ENCODE results near the gene MEMO1. TPM values are rescaled to one million over a fixed set of nuclear protein-coding genes. Genes with fewer than 3 reads are reported as not detected.

MEMO1 gene
- total and polyA plus RNA-seq, 9 of the 15 experiments (the other 6 are each of a cell fraction or from before 2014, with no cell fraction given), result 22.1 to 87.7 (median 61.2) TPM

GRCh38 chr2:32010670-32011484, at the start of gene MEMO1 (continued):
- TF ChIP-seq FOXP4 (CRISPR knock-in tag; IDR thresholded peaks at IDR 0.05; ENCODE audit: borderline replicate concordance), result peak; percentile 89
- TF ChIP-seq KLF1 (tag; IDR thresholded peaks at IDR 0.05), result no peak
- peak; percentile 83 for TF ChIP-seq TAF1 (IDR thresholded peaks at IDR 0.05; ENCODE audit: control insufficient read depth, extremely low read depth, insufficient read depth, low read length, severe bottlenecking)
- no peak for TF ChIP-seq BRF2 (IDR thresholded peaks at IDR 0.05; ENCODE audit: borderline replicate concordance, insufficient read depth, insufficient read length)
- no peak for TF ChIP-seq BRD9 (IDR thresholded peaks at IDR 0.05; ENCODE audit: low read depth, partially characterized antibody)
- no peak for TF ChIP-seq SRSF3 (IDR thresholded peaks at IDR 0.05; ENCODE audit: insufficient read depth, low read length)
- TF ChIP-seq SNAPC5 (CRISPR knock-in tag; IDR thresholded peaks at IDR 0.05), result no peak
- TF ChIP-seq ZFPM2 (CRISPR knock-in tag; IDR thresholded peaks at IDR 0.05), result no peak; the same call in 1 of the 2 replicates
- TF ChIP-seq ZNF431 (CRISPR knock-in tag; IDR thresholded peaks at IDR 0.05), result peak; percentile 68; the same call in 1 of the 2 replicates
- no peak for TF ChIP-seq MCM3 (IDR thresholded peaks at IDR 0.05)
- peak; percentile 74 for TF ChIP-seq POLR2H (tag; IDR thresholded peaks at IDR 0.05; ENCODE audit: low read depth)
- TF ChIP-seq BRCA1 (IDR thresholded peaks at IDR 0.05), result no peak
- peak; percentile 61; the same call in 1 of the 2 replicates for TF ChIP-seq BRCA1 (CRISPR knock-in tag; IDR thresholded peaks at IDR 0.05)
- peak in 1 of 2 experiments; percentile 21; a peak in 1 of 4 replicates for TF ChIP-seq KDM1A (IDR thresholded peaks at IDR 0.05)
- TF ChIP-seq ZBTB43 (CRISPR knock-in tag; IDR thresholded peaks at IDR 0.05), result 0 out of 2 replicates have a peak, but pooled peaks have one; percentile 62
